Stimulated activated CD8-positive, alpha-beta memory T cell treated with anti-CD3 and anti-CD28 coated beads, Interleukin-15, amount 100 ng/mL, for 4 hours (primary cell): ENCODE measurements around the gene WIPF3.

ENCODE experiments used
- DNase-seq, 2 donors: peaks; one replicate each; pipeline ENCODE4 v3.0.0-alpha.2; 2020; ENCODE audit warnings: low read depth in 2 of 2

WIPF3 gene

DNA sequence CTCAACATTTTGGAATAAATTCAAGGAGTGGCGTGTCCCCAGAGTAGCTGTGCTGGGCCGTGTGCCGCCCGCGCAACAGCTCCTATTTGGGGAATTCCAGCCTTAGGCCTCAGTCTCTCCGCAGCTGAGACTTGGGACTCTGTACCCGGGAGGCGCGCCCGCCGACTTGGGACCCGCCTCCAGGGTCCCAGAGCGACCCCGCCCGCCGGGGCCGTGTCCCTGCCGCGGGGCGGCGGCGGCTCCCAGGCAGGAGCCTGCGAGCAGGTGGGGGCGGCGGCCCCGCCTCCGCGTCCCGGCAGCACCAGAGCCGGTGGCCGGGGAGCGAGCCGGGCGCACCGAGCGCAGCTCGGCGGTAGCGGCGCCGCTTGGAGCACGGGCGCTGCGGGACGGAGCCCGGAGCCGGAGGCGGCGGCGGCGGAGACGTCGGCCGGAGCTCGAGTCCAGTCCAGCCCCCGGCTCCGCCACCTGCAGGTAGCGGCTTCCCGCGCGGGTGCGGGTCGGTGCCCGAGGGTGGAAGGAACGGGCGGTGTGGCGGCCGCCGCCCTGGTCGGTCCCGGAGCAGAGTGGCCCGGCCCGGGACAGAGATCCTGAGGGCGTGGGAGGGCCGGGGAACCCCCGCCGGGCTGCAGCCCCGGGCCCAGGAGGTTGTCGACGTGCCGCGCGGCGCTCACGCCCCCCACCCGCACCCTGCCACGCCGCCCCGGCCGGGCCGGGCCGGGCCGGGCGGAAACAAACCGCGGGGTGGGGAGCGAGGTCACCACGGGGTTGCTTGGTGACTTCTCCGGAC is at the start of gene WIPF3:
TSS of gene WIPF3 (plus strand) at position 301 of the 787 bp plus-strand sequence. CDS start 28,217 bp downstream, outside the sequence.
- no peak for DNase-seq

DNA sequence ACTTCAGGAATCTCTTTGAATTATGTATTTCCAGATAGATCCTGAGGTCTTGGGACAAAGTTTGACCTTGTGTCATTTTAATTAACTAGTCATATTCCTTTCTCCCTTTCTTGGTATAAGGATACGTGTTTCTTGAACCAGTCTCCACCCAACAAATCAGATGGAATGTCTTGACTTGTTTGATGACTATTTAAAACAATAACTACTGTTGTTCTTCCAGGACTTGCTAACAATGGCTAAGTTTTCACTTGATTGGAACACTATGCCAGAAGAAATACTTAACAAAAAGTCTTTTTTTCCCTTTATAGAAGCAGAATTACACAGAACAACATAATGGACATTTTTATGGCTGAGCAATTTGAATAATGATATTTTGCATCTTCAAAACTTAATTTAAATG is 43.0 kb upstream of the WIPF3 start:
- no peak for DNase-seq

DNA sequence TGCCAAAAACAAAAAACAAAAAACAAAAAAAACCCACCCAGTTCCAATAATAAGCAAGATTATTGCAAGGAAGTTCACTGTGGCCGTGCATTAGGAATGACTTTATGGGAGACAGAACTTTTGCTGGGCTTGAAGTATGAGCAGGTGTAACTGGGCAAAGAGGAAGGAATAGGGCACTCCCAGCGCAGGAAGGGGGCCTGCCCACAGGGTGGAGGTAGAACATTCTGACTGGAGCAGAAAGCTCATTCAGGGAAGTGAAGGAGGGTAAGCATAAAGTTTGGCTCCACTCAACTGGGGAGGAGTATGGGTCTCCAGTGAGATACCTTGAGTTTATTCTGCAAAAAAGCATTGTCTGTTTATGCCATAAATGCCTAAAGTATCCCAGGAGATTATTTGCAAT is 42.1 kb upstream of the WIPF3 start:
- DNase-seq, result no peak

GRCh38 chr7:29765490-29765889 is 40.8 kb upstream of the WIPF3 start:
- no peak for DNase-seq

- no peak for DNase-seq
These were observed 35.9 kb upstream of the WIPF3 start for GRCh38 chr7:29770371-29770770.

- no peak for DNase-seq
These were observed 35.1 kb upstream of the WIPF3 start for GRCh38 chr7:29771081-29771816.

DNA sequence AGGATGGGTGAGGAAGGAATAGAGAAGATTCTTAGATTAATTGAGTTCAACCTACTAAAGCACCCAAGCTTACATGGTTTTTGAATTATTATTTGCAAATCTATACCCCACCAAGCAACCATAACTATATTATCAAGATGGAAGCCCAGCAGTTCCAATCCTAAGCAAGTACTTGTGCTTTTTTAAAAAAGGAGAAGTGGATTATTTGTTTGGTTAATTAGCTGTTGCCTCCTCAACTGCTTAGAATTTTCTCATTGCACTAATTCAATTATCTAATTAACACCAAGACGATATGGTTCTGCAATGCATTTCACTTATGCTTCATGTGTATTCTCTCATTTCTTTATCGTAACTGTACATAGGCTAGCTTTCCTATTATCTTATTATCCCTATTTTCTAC is 27.3 kb upstream of the WIPF3 start:
- no peak for DNase-seq

GRCh38 chr7:29780346-29780745 is 26.0 kb upstream of the WIPF3 start:
- DNase-seq, result no peak

- DNase-seq, result no peak
These were observed 22.6 kb upstream of the WIPF3 start for GRCh38 chr7:29783671-29784070.

DNA sequence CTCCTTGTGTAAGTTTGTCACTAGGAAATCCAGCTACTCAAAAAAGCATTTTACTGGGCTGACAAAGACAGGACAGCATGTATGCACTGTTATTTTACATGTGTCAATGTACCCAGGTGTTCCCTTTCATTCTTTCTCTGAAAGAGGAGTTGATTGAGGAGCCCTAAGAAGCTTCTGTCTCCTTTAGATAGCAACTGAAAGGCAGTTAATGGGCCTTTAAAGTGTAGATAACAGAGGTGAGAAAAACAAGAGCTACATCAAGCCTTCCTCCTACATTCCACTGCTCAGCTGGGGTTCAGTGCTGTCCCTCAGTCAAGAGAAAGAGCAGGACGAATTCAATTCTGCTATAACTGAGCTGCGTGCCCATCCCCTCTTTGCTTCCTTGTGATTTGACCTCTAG is 12.8 kb upstream of the WIPF3 start:
- no peak for DNase-seq

DNA sequence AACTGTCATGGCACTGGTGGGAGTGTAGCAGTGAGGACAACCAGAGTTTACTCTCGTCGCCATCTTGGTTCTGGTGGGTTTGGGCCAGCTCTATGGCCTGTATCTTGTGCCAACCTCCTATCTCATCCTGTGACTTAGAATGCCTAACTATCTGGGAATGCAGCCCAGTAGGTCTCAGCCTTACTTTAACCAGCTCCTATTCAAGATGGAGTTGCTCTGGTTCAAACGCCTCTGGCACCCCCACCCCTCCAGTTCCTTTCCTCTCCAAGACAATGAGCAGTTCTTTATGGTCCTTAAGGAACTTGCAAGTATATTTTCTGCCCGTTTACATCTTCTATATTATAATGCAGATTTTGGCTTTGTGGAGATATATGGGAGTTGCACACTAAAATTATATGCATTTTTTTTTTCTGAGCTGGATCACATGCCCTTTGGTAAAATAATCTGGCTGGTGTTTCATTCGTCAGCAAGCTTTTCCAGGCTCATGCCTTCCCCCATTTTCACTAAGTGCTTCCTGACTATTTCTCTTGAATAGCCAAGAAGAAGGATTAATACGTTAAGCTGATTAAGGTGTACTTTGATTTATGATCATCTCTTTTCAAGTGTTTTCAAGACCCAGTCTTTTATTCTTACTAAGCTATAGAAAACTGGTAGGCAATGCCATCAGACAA is 11.2 kb upstream of the WIPF3 start:
- DNase-seq, result no peak

- DNase-seq, result no peak
These were observed 10.4 kb upstream of the WIPF3 start for GRCh38 chr7:29795696-29796580.

DNA sequence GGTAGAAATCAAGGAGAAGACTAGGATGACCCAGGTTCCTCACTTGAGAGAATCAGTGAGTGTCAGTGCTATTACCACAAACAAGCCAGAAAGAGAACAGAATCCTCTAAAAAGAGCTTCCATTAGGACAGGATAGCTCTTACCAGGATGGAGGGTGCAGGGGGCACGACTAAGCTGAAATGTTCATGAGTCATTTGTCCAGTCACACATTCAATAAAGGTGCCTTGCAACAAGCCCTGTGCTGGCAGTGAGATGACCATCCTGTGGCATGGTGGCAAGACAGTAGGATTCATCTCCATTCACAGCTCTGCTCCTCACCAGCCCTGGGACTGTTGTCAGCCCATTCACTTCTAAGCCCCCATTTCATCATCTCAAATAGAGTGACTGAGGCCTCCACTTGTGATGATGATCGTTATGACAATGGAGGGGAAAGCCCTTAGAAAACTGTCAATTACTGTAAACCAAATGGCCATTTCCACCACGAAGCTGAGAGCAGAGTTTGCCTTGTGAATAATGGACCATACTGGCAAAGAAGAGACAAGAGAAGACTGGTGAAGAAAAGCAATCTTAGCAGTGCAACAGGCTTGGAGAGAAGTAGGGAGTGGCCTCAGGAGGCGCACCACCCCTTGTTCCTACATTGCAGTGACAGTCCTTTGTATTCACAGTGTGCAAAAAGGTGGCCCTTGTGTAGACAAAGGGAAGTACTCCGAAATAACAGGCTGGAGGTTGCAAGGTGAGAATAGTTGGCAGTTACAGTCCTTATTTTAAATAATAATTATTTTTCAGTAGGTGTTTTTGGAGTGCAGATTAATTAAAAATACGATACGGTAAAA is 9.0 kb upstream of the WIPF3 start:
- no peak for DNase-seq

DNA sequence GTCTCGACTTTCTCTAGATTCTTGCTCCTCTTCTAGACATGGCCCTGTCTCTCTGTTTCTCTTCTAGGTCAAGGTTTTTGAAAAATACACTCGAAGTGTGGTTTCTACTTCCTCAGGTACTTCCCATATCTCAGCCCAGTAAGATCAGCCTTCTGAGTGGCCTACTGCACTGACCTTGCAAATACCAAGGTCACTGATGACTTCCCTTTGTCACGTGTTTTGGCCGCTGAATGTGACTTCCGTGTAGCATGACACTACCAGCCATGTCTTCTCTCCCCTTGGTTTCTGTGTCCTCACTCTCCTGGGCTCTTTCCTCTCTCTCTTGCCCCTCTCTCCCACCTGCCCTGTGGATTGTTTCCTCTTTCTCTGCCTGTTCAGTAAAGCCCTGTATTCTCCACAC is 7.9 kb upstream of the WIPF3 start:
- no peak for DNase-seq

GRCh38 chr7:29801929-29802328 is 4.4 kb upstream of the WIPF3 start:
- no peak for DNase-seq

- no peak for DNase-seq
These were observed 1.3 kb upstream of the WIPF3 start for GRCh38 chr7:29805031-29805430.

- no peak for DNase-seq
These were observed 461 bp upstream of the WIPF3 start for GRCh38 chr7:29805886-29806207.

- DNase-seq, result no peak
These were observed 910 bp downstream of the WIPF3 start for GRCh38 chr7:29806995-29807841.

DNA sequence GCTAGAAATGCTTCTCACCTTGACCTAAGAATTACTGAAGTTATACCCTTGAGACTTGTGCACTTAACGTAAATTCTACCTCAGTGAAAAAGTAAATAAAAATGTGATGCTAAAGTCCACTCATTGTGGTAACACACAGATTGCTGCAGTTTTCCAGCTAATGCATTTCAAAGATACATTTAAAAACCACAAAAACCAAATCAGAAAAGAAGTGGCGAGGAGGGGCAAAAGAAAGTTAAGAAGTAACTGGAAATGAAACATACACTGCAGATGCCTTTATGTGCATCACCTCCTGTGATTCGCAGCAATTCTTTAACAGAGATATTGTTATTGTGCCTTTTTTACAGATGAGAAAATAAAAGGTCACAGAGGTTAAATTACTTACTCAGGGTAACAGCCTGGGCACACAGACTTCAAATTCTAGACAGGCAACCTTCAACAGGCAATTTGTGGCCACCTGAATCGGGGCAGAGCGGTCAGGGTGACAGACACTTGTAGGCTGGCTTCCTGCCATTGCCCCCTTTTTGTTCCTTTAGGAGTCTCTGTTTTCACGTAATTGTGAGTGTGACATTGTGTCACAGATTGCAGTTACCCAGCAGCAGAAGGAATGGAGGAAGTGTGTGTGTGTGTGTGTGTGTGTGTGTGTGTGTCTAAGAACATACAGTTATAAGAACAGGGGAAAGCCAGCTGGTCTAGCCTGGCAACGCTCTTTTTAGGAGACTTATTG is 1.9 kb downstream of the WIPF3 start:
- no peak for DNase-seq
